GM18861 (cell line): ENCODE data around the gene HMCN2.
"Not testable (repeated sequence)": the region's sequence is repeated elsewhere in the genome, so short reads cannot be mapped to it uniquely, and the experiment has no call there.

Experiments used
- ATAC-seq: cut with Tn5 transposase; IDR thresholded peaks from one replicate; pipeline ENCODE4 v1.9.1; 2021; ENCODE audit not compliant: unreplicated experiment

The HMCN2 gene

GRCh38 chr9:130239741-130240241 lies 25.8 kb upstream of the HMCN2 start:
- ATAC-seq: peak; percentile 43

- ATAC-seq: no peak
Measured at GRCh38 chr9:130240410-130241197, 25.0 kb upstream of the HMCN2 start.

GRCh38 chr9:130241198-130241535 lies 24.4 kb upstream of the HMCN2 start:
- no peak for ATAC-seq

GRCh38 chr9:130242270-130243014 lies 23.1 kb upstream of the HMCN2 start:
- no peak for ATAC-seq

- peak; percentile 46 for ATAC-seq
Measured at GRCh38 chr9:130243015-130243881, 22.3 kb upstream of the HMCN2 start.

GRCh38 chr9:130243882-130244170 lies 21.7 kb upstream of the HMCN2 start:
- ATAC-seq: no peak

GRCh38 chr9:130244548-130245165 lies 20.9 kb upstream of the HMCN2 start:
- no peak for ATAC-seq

GRCh38 chr9:130245474-130245873 lies 20.1 kb upstream of the HMCN2 start:
- ATAC-seq: no peak

GRCh38 chr9:130246126-130246525 lies 19.4 kb upstream of the HMCN2 start:
- ATAC-seq: no peak

GRCh38 chr9:130254747-130255630 lies 10.6 kb upstream of the HMCN2 start:
- no peak for ATAC-seq

- no peak for ATAC-seq
Measured at GRCh38 chr9:130255631-130256134, 9.9 kb upstream of the HMCN2 start.

- no peak for ATAC-seq
Measured at GRCh38 chr9:130256644-130257043, 8.9 kb upstream of the HMCN2 start.

- not testable (repeated sequence) for ATAC-seq
Measured at GRCh38 chr9:130258137-130258536, 7.4 kb upstream of the HMCN2 start.

- ATAC-seq: no peak
Measured at GRCh38 chr9:130259044-130259443, 6.5 kb upstream of the HMCN2 start.

GRCh38 chr9:130260816-130261765 lies 4.5 kb upstream of the HMCN2 start:
- ATAC-seq: no peak

GRCh38 chr9:130262061-130262745 lies 3.4 kb upstream of the HMCN2 start:
- no peak for ATAC-seq

- ATAC-seq: no peak
Measured at GRCh38 chr9:130262771-130263170, 2.8 kb upstream of the HMCN2 start.
